ENCODE data around the gene SLIT3. TPM values are rescaled to one million over a fixed set of nuclear protein-coding genes. Genes with fewer than 3 reads are reported as not detected.
"Not testable (repeated sequence)": the region's sequence is repeated elsewhere in the genome, so short reads cannot be mapped to it uniquely, and the experiment has no call there.

Gene SLIT3
- total and polyA plus RNA-seq, 4 experiments from 2014 or later, result not detected

GRCh38 chr5:168752012-168752411, 548.9 kb downstream of the SLIT3 start:
- H3K4me3 Mint-ChIP-seq, result no peak overlapping the region
- intact Hi-C loops (cut with micrococcal nuclease), result no loop called here
- no peaks in the 10 kb centered on the region for H3K9me3 ChIP-seq (ENCODE audit: control insufficient read depth in 1 of 2, low read length in 2 of 2)
- H3K4me3 ChIP-seq (ENCODE audit: low read length in 2 of 2), result no peak overlapping the region
- H3K4me1 Mint-ChIP-seq, result peaks cover 0 to 2% (median 1%) of the 10 kb centered on the region in 4 donors
- H3K27ac Mint-ChIP-seq, result no peak overlapping the region
- H3K36me3 Mint-ChIP-seq, result no peaks in the 10 kb centered on the region
- no peaks in the 10 kb centered on the region for H3K4me1 ChIP-seq (ENCODE audit: insufficient read depth, low read length)
- CTCF ChIA-PET (ENCODE audit: partially characterized antibody), result no interaction called here
- H3K27ac ChIP-seq (ENCODE audit: low read depth, low read length), result no peak overlapping the region
- peaks cover 3 to 5% of the 10 kb centered on the region in 2 donors for H3K27me3 Mint-ChIP-seq
- POLR2A ChIA-PET (ENCODE audit: partially characterized antibody), result no interaction called here
- H3K36me3 ChIP-seq (ENCODE audit: insufficient read depth, low read length), result no peaks in the 10 kb centered on the region
- DNase-seq, result no peak
- no peaks in the 10 kb centered on the region for H3K9me3 Mint-ChIP-seq
- no peaks in the 10 kb centered on the region for H3K27me3 ChIP-seq (ENCODE audit: insufficient read depth, low read length)

- Mint-ChIP-seq H3K9me3 (no peaks in the 10 kb centered on the region), H3K36me3 (no peaks in the 10 kb centered on the region), H3K27ac (no peak overlapping the region), H3K4me1 (peaks cover 0 to 4% (median 1%) of the 10 kb centered on the region in 4 donors), H3K27me3 (peaks cover 0 to 2% of the 10 kb centered on the region in 2 donors), H3K4me3 (no peak overlapping the region)
- Histone ChIP-seq H3K27me3 (ENCODE audit: insufficient read depth, low read length) (no peaks in the 10 kb centered on the region), H3K4me1 (ENCODE audit: insufficient read depth, low read length) (no peaks in the 10 kb centered on the region), H3K4me3 (ENCODE audit: low read length in 2 of 2) (no peak overlapping the region), H3K36me3 (ENCODE audit: insufficient read depth, low read length) (no peaks in the 10 kb centered on the region), H3K27ac (ENCODE audit: low read depth, low read length) (no peak overlapping the region), H3K9me3 (ENCODE audit: control insufficient read depth in 1 of 2, low read length in 2 of 2) (no peaks in the 10 kb centered on the region)
- CTCF ChIA-PET (ENCODE audit: partially characterized antibody), result interaction anchor here (2.1 kb wide), 1 partner anchor 11 kb away, joined by 5 read pairs; no protein-coding TSS in a partner anchor
- POLR2A ChIA-PET (ENCODE audit: partially characterized antibody), result interaction anchor here (0.7 kb wide), 1 partner anchor 241 kb away, joined by 3 read pairs; no protein-coding TSS in a partner anchor
- intact Hi-C loops (cut with micrococcal nuclease), result no loop called here
- no peak for DNase-seq
Measured at GRCh38 chr5:168750926-168751325, 550.0 kb downstream of the SLIT3 start.

GRCh38 chr5:168749391-168750100, 551.4 kb downstream of the SLIT3 start:
- no peak overlapping the region for H3K4me3 Mint-ChIP-seq
- POLR2A ChIA-PET (ENCODE audit: partially characterized antibody), result no interaction called here
- H3K36me3 Mint-ChIP-seq, result no peaks in the 10 kb centered on the region
- no peak overlapping the region for H3K27ac Mint-ChIP-seq
- intact Hi-C loops (cut with micrococcal nuclease), result no loop called here
- Histone ChIP-seq H3K36me3 (ENCODE audit: insufficient read depth, low read length) (no peaks in the 10 kb centered on the region), H3K27me3 (ENCODE audit: insufficient read depth, low read length) (no peaks in the 10 kb centered on the region), H3K4me1 (ENCODE audit: insufficient read depth, low read length) (no peaks in the 10 kb centered on the region), H3K9me3 (ENCODE audit: control insufficient read depth in 1 of 2, low read length in 2 of 2) (no peaks in the 10 kb centered on the region), H3K4me3 (ENCODE audit: low read length in 2 of 2) (no peak overlapping the region), H3K27ac (ENCODE audit: low read depth, low read length) (no peak overlapping the region)
- CTCF ChIA-PET (ENCODE audit: partially characterized antibody), result interaction anchor here (2.1 kb wide), 1 partner anchor 10 kb away, joined by 5 read pairs; no protein-coding TSS in a partner anchor
- DNase-seq, result no peak
- H3K9me3 Mint-ChIP-seq, result peaks cover 0 to 3% (median 0%) of the 10 kb centered on the region in 8 donors
- H3K27me3 Mint-ChIP-seq, result peaks cover 0 to 2% of the 10 kb centered on the region in 2 donors
- peaks cover 0 to 5% (median 1%) of the 10 kb centered on the region in 4 donors for H3K4me1 Mint-ChIP-seq

- H3K27me3 ChIP-seq (ENCODE audit: insufficient read depth, low read length), result no peaks in the 10 kb centered on the region
- ChIA-PET CTCF (ENCODE audit: partially characterized antibody) (no interaction called here), POLR2A (ENCODE audit: partially characterized antibody) (no interaction called here)
- H3K4me3 Mint-ChIP-seq, result no peak overlapping the region
- no peak overlapping the region for H3K27ac ChIP-seq (ENCODE audit: low read depth, low read length)
- H3K9me3 ChIP-seq (ENCODE audit: control insufficient read depth in 1 of 2, low read length in 2 of 2), result no peaks in the 10 kb centered on the region
- no peak overlapping the region for H3K4me3 ChIP-seq (ENCODE audit: low read length in 2 of 2)
- peaks cover 0 to 5% (median 1%) of the 10 kb centered on the region in 4 donors for H3K4me1 Mint-ChIP-seq
- H3K27ac Mint-ChIP-seq, result no peak overlapping the region
- no peaks in the 10 kb centered on the region for H3K36me3 Mint-ChIP-seq
- intact Hi-C loops (cut with micrococcal nuclease), result no loop called here
- H3K9me3 Mint-ChIP-seq, result peaks cover 0 to 3% (median 0%) of the 10 kb centered on the region in 8 donors
- DNase-seq, result peak in 1 of 5 donors; percentile 9
- peaks cover 0 to 2% of the 10 kb centered on the region in 2 donors for H3K27me3 Mint-ChIP-seq
- no peaks in the 10 kb centered on the region for H3K4me1 ChIP-seq (ENCODE audit: insufficient read depth, low read length)
- H3K36me3 ChIP-seq (ENCODE audit: insufficient read depth, low read length), result no peaks in the 10 kb centered on the region
Measured at GRCh38 chr5:168747987-168748777, 552.8 kb downstream of the SLIT3 start.

- POLR2A ChIA-PET (ENCODE audit: partially characterized antibody), result no interaction called here
- H3K27ac Mint-ChIP-seq, result peak overlapping the region in 4 of 7 donors; percentile 20 to 85 (median 59)
- H3K27me3 Mint-ChIP-seq, result peaks cover 0 to 2% of the 10 kb centered on the region in 2 donors
- no peaks in the 10 kb centered on the region for H3K36me3 Mint-ChIP-seq
- DNase-seq, result no peak
- no peaks in the 10 kb centered on the region for H3K27me3 ChIP-seq (ENCODE audit: insufficient read depth, low read length)
- H3K4me1 ChIP-seq (ENCODE audit: insufficient read depth, low read length), result no peaks in the 10 kb centered on the region
- no peak overlapping the region for H3K27ac ChIP-seq (ENCODE audit: low read depth, low read length)
- no peaks in the 10 kb centered on the region for H3K36me3 ChIP-seq (ENCODE audit: insufficient read depth, low read length)
- peaks cover 0 to 3% (median 0%) of the 10 kb centered on the region in 8 donors for H3K9me3 Mint-ChIP-seq
- H3K4me1 Mint-ChIP-seq, result peaks cover 0 to 5% (median 1%) of the 10 kb centered on the region in 4 donors
- intact Hi-C loops (cut with micrococcal nuclease), result no loop called here
- no peaks in the 10 kb centered on the region for H3K9me3 ChIP-seq (ENCODE audit: control insufficient read depth in 1 of 2, low read length in 2 of 2)
- H3K4me3 Mint-ChIP-seq, result no peak overlapping the region
- no peak overlapping the region for H3K4me3 ChIP-seq (ENCODE audit: low read length in 2 of 2)
- CTCF ChIA-PET (ENCODE audit: partially characterized antibody), result no interaction called here
Measured at GRCh38 chr5:168746893-168747640, 553.9 kb downstream of the SLIT3 start.

- POLR2A ChIA-PET (ENCODE audit: partially characterized antibody), result not testable (repeated sequence)
Measured at GRCh38 chr5:168746126-168746892, 554.6 kb downstream of the SLIT3 start.

More at GRCh38 chr5:168746126-168746892, 554.6 kb downstream of the SLIT3 start:
- H3K4me1 ChIP-seq (ENCODE audit: insufficient read depth, low read length); H3K9me3 Mint-ChIP-seq; H3K9me3 ChIP-seq (ENCODE audit: control insufficient read depth in 1 of 2, low read length in 2 of 2); H3K36me3 Mint-ChIP-seq; H3K27me3 Mint-ChIP-seq; H3K4me3 ChIP-seq (ENCODE audit: low read length in 2 of 2); intact Hi-C loops (cut with micrococcal nuclease); H3K4me1 Mint-ChIP-seq; H3K4me3 Mint-ChIP-seq; H3K36me3 ChIP-seq (ENCODE audit: insufficient read depth, low read length); H3K27me3 ChIP-seq (ENCODE audit: insufficient read depth, low read length); DNase-seq; H3K27ac ChIP-seq (ENCODE audit: low read depth, low read length); CTCF ChIA-PET (ENCODE audit: partially characterized antibody): not testable (repeated sequence)
- peak overlapping the region in 2 of 7 donors; percentile 29 to 87 for H3K27ac Mint-ChIP-seq

Measured in CD4-positive, alpha-beta memory T cell (primary cell).